HFF-Myc (cell line): ENCODE measurements around the gene PIEZO2.

Experiments used
- DNase-seq: peaks from one replicate; pipeline ENCODE4 v3.0.0-alpha.2; 2011; ENCODE audit warnings: low read depth; ENCODE audit errors: extremely low read depth
- H3K4me3 ChIP-seq: replicated peaks from 2 replicates; pipeline ENCODE4 v1.5.1; 2011; ENCODE audit warnings: low read depth, mild to moderate bottlenecking, control low read depth, low read length
- CTCF ChIP-seq: IDR thresholded peaks from 2 replicates; pipeline ENCODE4 v1.5.1; 2012; ENCODE audit warnings: mild to moderate bottlenecking, low read depth, low read length, control low read depth; ENCODE audit errors: missing control alignments

PIEZO2 gene

DNA sequence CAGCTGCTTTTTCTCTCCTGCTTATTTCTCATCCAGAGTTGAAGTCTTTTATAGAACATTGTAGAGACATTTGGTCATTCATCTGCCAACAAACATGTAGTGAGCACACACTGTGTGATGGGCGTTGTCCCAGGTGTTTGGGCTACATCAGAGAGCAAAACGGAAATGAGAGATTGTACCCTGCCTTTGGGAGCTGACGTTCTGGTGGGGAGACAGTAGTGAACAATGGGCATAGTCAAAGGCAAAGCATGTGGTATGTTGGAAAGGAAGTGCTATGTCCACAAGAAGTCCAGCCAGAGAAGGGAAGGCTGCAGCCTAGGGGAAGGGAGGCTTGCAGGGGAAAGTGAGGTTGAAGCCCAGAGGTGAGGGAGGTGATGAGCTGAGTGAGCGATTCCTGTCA is 78.1 kb downstream of the PIEZO2 start:
- DNase-seq = no peak
- no peak overlapping the region for H3K4me3 ChIP-seq
- TF ChIP-seq CTCF = no peak

GRCh38 chr18:11070593-11070992 is 78.8 kb downstream of the PIEZO2 start:
- no peak for TF ChIP-seq CTCF
- DNase-seq = no peak
- no peak overlapping the region for H3K4me3 ChIP-seq

DNA sequence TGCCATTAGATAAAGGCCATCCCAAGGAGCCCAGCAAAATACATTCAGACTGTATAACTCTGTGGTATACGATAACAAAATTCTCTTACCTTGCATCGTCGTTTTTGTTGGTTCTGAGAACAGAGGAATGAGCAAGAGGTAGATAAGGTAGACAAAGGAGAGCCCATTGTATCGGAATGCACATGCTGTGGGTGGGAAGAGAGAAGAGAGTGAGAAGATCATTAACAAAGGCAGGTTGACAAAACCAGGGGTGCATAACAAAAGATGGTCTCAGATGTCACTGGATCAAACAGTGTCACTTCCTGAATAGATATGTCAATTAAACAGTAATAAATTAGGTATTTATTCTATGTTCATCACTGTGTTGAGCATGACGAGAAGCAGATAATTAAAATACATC is 83.3 kb downstream of the PIEZO2 start:
- DNase-seq = no peak
- H3K4me3 ChIP-seq = no peak overlapping the region

GRCh38 chr18:11064727-11065460 is 84.5 kb downstream of the PIEZO2 start:
- DNase-seq = no peak

More for the DNA sequence above, 83.3 kb downstream of the PIEZO2 start:
- no peak for TF ChIP-seq CTCF

DNA sequence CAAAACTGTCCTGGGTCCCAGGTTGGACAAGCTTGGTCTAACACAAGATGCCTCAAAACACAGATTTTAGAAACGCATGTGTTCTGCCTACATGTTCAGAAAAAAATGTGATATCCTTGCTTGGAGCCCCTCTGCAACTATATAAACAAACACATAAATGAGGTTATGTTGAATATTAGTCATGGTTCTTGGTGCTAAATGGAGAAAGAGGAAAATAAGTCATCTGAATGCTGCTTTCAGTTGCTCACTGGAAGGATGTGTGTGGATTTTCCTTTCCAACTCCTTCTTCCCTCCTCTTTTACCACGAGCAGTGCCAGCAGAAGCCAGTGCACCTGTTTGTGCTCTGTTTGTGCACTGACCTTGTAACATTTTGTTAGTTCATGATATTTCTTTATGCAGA is 85.3 kb downstream of the PIEZO2 start:
- no peak for TF ChIP-seq CTCF
- DNase-seq = no peak
- H3K4me3 ChIP-seq = no peak overlapping the region

More at GRCh38 chr18:11064727-11065460, 84.5 kb downstream of the PIEZO2 start:
- no peak overlapping the region for H3K4me3 ChIP-seq
- TF ChIP-seq CTCF = no peak

GRCh38 chr18:11055721-11056120 is 93.6 kb downstream of the PIEZO2 start:
- no peak for DNase-seq
- no peak for TF ChIP-seq CTCF

GRCh38 chr18:11054497-11054896 is 94.9 kb downstream of the PIEZO2 start:
- no peak overlapping the region for H3K4me3 ChIP-seq
- no peak for DNase-seq
- TF ChIP-seq CTCF = no peak

More at GRCh38 chr18:11055721-11056120, 93.6 kb downstream of the PIEZO2 start:
- no peak overlapping the region for H3K4me3 ChIP-seq
